ENCODE data around the gene PRRT3.

PRRT3 gene

GRCh38 chr3:9951962-9952805 lies at the start of gene PRRT3:
PRRT3 (minus strand) TSS chr3:9952408; CDS start chr3:9950115, 2,293 bp downstream.
- no peak for DNase-seq (ENCODE audit: low spot score)

GRCh38 chr3:10000686-10001085 lies 48.5 kb upstream of the PRRT3 start:
- DNase-seq (ENCODE audit: low spot score), result no peak

- DNase-seq (ENCODE audit: low spot score), result no peak
Measured at GRCh38 chr3:9994086-9994844, 42.1 kb upstream of the PRRT3 start.

- no peak for DNase-seq (ENCODE audit: low spot score)
Measured at GRCh38 chr3:9986230-9986725, 34.1 kb upstream of the PRRT3 start.

- DNase-seq (ENCODE audit: low spot score), result no peak
Measured at GRCh38 chr3:9980251-9980650, 28.0 kb upstream of the PRRT3 start.

- DNase-seq (ENCODE audit: low spot score), result no peak
Measured at GRCh38 chr3:9978710-9979305, 26.6 kb upstream of the PRRT3 start.

- peak; percentile 35 for DNase-seq (ENCODE audit: low spot score)
Measured at GRCh38 chr3:9976721-9977709, 24.8 kb upstream of the PRRT3 start.

- DNase-seq (ENCODE audit: low spot score), result no peak
Measured at GRCh38 chr3:9970020-9970652, 17.9 kb upstream of the PRRT3 start.

GRCh38 chr3:9969632-9970019 lies 17.4 kb upstream of the PRRT3 start:
- no peak for DNase-seq (ENCODE audit: low spot score)

- no peak for DNase-seq (ENCODE audit: low spot score)
Measured at GRCh38 chr3:9966841-9967240, 14.6 kb upstream of the PRRT3 start.

- DNase-seq (ENCODE audit: low spot score), result no peak
Measured at GRCh38 chr3:9965200-9965875, 13.1 kb upstream of the PRRT3 start.

- DNase-seq (ENCODE audit: low spot score), result no peak
Measured at GRCh38 chr3:9957214-9957613, 5.0 kb upstream of the PRRT3 start.

- DNase-seq (ENCODE audit: low spot score), result no peak
Measured at GRCh38 chr3:9955611-9956352, 3.6 kb upstream of the PRRT3 start.

GRCh38 chr3:9955067-9955502 lies 2.9 kb upstream of the PRRT3 start:
- no peak for DNase-seq (ENCODE audit: low spot score)

- no peak for DNase-seq (ENCODE audit: low spot score)
Measured at GRCh38 chr3:9951598-9951961, 628 bp downstream of the PRRT3 start.

GRCh38 chr3:9951126-9951525 lies 1.1 kb downstream of the PRRT3 start:
- DNase-seq (ENCODE audit: low spot score), result no peak

- no peak for DNase-seq (ENCODE audit: low spot score)
Measured at GRCh38 chr3:9949626-9950025, 2.6 kb downstream of the PRRT3 start.

- DNase-seq (ENCODE audit: low spot score), result no peak
Measured at GRCh38 chr3:9949115-9949514, 3.1 kb downstream of the PRRT3 start.

GRCh38 chr3:9948586-9948985 lies 3.6 kb downstream of the PRRT3 start:
- no peak for DNase-seq (ENCODE audit: low spot score)
